ENCODE data around the gene FGFR2.

GRCh38 chr10:121522831-121523230 lies 75.4 kb downstream of the FGFR2 start:
- TF ChIP-seq, protein P1, sequence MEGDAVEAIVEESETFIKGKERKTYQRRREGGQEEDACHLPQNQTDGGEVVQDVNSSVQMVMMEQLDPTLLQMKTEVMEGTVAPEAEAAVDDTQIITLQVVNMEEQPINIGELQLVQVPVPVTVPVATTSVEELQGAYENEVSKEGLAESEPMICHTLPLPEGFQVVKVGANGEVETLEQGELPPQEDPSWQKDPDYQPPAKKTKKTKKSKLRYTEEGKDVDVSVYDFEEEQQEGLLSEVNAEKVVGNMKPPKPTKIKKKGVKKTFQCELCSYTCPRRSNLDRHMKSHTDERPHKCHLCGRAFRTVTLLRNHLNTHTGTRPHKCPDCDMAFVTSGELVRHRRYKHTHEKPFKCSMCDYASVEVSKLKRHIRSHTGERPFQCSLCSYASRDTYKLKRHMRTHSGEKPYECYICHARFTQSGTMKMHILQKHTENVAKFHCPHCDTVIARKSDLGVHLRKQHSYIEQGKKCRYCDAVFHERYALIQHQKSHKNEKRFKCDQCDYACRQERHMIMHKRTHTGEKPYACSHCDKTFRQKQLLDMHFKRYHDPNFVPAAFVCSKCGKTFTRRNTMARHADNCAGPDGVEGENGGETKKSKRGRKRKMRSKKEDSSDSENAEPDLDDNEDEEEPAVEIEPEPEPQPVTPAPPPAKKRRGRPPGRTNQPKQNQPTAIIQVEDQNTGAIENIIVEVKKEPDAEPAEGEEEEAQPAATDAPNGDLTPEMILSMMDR (IDR thresholded peaks at IDR 0.05), result no peak
- TF ChIP-seq POLR2A (IDR thresholded peaks at IDR 0.05), result no peak

Measured in thyroid gland (tissue), 4 donors.